Lower leg skin (tissue), 3 donors: ENCODE results near the gene DAGLB.

Experiments
- POLR2A ChIP-seq, 2 donors: fragments of 450-650 bp; IDR thresholded peaks; one replicate each; pipeline ENCODE4 v1.6.1; 2016 to 2017; ENCODE audit warnings: antibody characterized with exemption in 2 of 2, mild to moderate bottlenecking in 1 of 2, moderate library complexity in 1 of 2
- TF ChIP-seq, protein P1 (sequence below), 3 donors: fragments of 450-650 bp; IDR thresholded peaks; one replicate each; pipeline ENCODE4 v1.5.1; 2016; ENCODE audit warnings: antibody characterized with exemption in 3 of 3, mild to moderate bottlenecking in 3 of 3, moderate library complexity in 2 of 3

DNA sequence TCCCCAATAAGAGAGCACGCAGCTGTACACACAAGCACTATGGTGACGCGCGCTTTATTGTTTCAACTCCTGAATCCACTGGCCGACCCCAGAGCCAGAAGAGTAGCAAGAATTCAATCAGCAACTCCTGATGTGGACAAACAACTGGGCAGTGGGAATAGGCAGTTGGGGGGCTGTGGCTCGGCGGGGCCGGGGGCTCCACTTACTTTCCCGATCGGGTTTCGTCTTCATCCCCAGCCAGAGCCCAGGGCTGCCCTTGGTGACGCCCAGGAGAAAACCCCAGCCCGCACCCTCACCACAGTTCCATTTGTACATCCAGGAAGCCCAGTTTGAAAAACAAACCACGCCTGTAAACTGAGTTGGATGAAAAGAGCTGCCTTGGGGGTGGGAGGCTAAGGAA lies 38.7 kb downstream of the DAGLB start:
- TF ChIP-seq, protein P1, sequence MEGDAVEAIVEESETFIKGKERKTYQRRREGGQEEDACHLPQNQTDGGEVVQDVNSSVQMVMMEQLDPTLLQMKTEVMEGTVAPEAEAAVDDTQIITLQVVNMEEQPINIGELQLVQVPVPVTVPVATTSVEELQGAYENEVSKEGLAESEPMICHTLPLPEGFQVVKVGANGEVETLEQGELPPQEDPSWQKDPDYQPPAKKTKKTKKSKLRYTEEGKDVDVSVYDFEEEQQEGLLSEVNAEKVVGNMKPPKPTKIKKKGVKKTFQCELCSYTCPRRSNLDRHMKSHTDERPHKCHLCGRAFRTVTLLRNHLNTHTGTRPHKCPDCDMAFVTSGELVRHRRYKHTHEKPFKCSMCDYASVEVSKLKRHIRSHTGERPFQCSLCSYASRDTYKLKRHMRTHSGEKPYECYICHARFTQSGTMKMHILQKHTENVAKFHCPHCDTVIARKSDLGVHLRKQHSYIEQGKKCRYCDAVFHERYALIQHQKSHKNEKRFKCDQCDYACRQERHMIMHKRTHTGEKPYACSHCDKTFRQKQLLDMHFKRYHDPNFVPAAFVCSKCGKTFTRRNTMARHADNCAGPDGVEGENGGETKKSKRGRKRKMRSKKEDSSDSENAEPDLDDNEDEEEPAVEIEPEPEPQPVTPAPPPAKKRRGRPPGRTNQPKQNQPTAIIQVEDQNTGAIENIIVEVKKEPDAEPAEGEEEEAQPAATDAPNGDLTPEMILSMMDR (IDR thresholded peaks at IDR 0.05) = no peak
- no peak for TF ChIP-seq POLR2A (IDR thresholded peaks at IDR 0.05)
